ENCODE results near the gene SCGB2B2.

The SCGB2B2 gene

DNA sequence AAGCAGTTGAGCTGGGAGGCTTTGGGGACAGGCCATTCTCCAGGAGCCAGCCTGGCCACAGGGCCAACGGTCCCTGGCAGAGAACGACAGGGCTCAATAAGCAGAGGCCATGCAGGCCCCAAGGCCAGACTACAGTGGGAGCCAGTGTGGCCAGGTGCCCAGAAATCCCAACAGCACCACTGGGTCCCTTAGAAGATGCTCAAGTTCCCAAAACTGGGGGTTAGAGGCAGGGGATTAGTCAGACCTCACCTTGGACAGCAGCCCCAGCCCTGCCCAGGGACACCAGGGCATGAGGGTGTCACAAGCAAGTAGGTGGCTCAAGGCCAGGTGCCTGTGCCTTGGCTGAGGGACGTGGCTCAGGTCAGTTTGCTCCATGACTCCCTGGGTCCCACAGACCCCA lies 12.8 kb downstream of the SCGB2B2 start:
- Histone ChIP-seq H3K9me3 (ENCODE audit: control insufficient read depth in 1 of 2, low read length in 2 of 2) (no peaks in the 10 kb centered on the region), H3K4me1 (ENCODE audit: control insufficient read depth in 1 of 2, insufficient read depth in 2 of 2, low read length in 2 of 2) (no peaks in the 10 kb centered on the region), H3K27me3 (ENCODE audit: control insufficient read depth in 1 of 2, insufficient read depth in 2 of 2, low read length in 2 of 2) (no peaks in the 10 kb centered on the region), H3K36me3 (ENCODE audit: control insufficient read depth in 1 of 2, insufficient read depth in 2 of 2, low read length in 2 of 2) (no peaks in the 10 kb centered on the region), H3K4me3 (ENCODE audit: low read depth in 1 of 2, low read length in 2 of 2) (no peak overlapping the region), H3K27ac (ENCODE audit: low read depth, low read length) (no peak overlapping the region), H3K9ac (ENCODE audit: low read depth in 1 of 2, low read length in 2 of 2) (no peak overlapping the region)

DNA sequence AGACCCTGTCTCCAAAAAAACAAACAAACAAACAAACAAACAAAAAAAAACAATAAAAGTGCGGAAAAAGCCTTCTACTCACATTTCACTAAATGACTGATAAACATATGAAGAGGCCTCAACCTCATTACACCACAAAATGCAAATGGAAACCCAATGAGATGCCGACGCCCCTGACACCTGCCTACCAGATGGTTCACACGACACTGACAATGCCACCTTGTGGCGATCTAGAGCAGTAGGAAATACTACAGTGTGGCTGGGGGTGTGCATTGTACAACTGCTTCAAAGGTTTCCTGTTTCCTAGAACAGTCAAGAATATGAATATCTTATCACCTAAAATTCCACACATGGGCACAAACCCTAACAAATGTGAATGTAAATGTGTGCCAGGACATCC lies 14.0 kb downstream of the SCGB2B2 start:
- H3K4me1 ChIP-seq (ENCODE audit: control insufficient read depth in 1 of 2, insufficient read depth in 2 of 2, low read length in 2 of 2), result no peaks in the 10 kb centered on the region
- H3K4me3 ChIP-seq (ENCODE audit: low read depth in 1 of 2, low read length in 2 of 2), result no peak overlapping the region
- H3K36me3 ChIP-seq (ENCODE audit: control insufficient read depth in 1 of 2, insufficient read depth in 2 of 2, low read length in 2 of 2), result no peaks in the 10 kb centered on the region
- no peaks in the 10 kb centered on the region for H3K27me3 ChIP-seq (ENCODE audit: control insufficient read depth in 1 of 2, insufficient read depth in 2 of 2, low read length in 2 of 2)
- H3K9me3 ChIP-seq (ENCODE audit: control insufficient read depth in 1 of 2, low read length in 2 of 2), result no peaks in the 10 kb centered on the region
- H3K9ac ChIP-seq (ENCODE audit: low read depth in 1 of 2, low read length in 2 of 2), result no peak overlapping the region
- H3K27ac ChIP-seq (ENCODE audit: low read depth, low read length), result no peak overlapping the region

DNA sequence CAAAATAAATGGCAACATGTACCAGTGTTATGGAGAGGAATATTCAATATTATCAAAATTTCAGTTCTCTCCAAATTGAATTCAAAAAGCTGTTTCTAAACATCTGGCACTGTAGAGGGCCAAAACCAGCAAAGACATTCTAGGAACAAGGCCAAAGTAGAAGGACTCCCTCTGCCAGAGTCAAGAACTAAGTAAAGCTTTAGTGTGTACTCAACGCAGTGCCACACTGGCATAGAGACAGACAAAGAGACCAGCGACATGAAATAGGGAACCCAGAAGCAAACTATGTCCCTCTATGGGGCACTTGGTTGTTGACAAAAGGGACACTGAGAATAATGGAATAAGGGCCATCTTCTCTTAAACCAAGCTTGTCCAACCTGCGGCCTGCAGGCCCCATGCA lies 15.6 kb downstream of the SCGB2B2 start:
- Histone ChIP-seq H3K36me3 (ENCODE audit: control insufficient read depth in 1 of 2, insufficient read depth in 2 of 2, low read length in 2 of 2) (no peaks in the 10 kb centered on the region), H3K4me1 (ENCODE audit: control insufficient read depth in 1 of 2, insufficient read depth in 2 of 2, low read length in 2 of 2) (no peaks in the 10 kb centered on the region), H3K4me3 (ENCODE audit: low read depth in 1 of 2, low read length in 2 of 2) (no peak overlapping the region), H3K27me3 (ENCODE audit: control insufficient read depth in 1 of 2, insufficient read depth in 2 of 2, low read length in 2 of 2) (no peaks in the 10 kb centered on the region), H3K27ac (ENCODE audit: low read depth, low read length) (no peak overlapping the region), H3K9ac (ENCODE audit: low read depth in 1 of 2, low read length in 2 of 2) (no peak overlapping the region), H3K9me3 (ENCODE audit: control insufficient read depth in 1 of 2, low read length in 2 of 2) (no peaks in the 10 kb centered on the region)

DNA sequence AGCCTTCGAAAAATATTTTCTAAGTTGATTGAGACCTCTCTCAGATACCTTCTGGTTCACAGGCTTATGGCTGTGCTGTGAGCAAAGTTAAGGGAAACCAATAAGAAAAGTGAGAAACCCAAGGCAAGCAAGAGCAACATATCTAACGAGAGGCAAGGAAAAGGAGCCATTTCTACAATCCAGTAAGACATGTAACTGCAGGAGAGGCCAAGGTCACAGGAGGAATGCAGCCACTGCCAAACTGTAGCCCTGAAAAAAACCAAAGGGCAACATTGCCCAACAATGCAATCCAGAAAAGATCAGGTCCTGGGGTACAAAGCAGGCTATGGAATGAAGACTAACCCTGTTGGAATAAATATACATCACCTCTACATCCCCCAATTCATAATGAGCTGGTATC lies 21.3 kb downstream of the SCGB2B2 start:
- no peak overlapping the region for H3K27ac ChIP-seq (ENCODE audit: low read depth, low read length)
- H3K4me1 ChIP-seq (ENCODE audit: control insufficient read depth in 1 of 2, insufficient read depth in 2 of 2, low read length in 2 of 2), result no peaks in the 10 kb centered on the region
- H3K36me3 ChIP-seq (ENCODE audit: control insufficient read depth in 1 of 2, insufficient read depth in 2 of 2, low read length in 2 of 2), result no peaks in the 10 kb centered on the region
- no peak overlapping the region for H3K9ac ChIP-seq (ENCODE audit: low read depth in 1 of 2, low read length in 2 of 2)
- H3K4me3 ChIP-seq (ENCODE audit: low read depth in 1 of 2, low read length in 2 of 2), result no peak overlapping the region
- H3K27me3 ChIP-seq (ENCODE audit: control insufficient read depth in 1 of 2, insufficient read depth in 2 of 2, low read length in 2 of 2), result no peaks in the 10 kb centered on the region
- H3K9me3 ChIP-seq (ENCODE audit: control insufficient read depth in 1 of 2, low read length in 2 of 2), result peaks cover 3 to 8% of the 10 kb centered on the region in 2 donors

DNA sequence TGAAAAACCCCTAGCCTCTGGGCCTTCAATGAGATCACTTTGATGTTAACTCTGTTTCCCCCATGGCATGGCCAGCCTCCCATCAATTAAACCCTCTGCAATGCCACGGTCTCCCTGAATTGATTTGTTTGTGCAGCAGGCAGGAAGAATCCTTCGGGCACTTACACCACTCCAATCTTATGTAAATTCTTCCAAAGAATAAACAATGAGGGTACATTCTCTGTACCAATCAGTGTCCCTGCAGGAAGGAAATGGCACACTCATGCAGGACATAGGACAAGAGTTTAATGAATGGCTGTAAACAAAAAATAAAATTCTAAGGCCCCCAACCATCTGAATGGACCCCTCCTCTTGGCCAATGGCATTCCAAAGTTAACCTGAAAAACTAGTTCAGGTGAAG lies 22.2 kb downstream of the SCGB2B2 start:
- Histone ChIP-seq H3K36me3 (ENCODE audit: control insufficient read depth in 1 of 2, insufficient read depth in 2 of 2, low read length in 2 of 2) (no peaks in the 10 kb centered on the region), H3K9me3 (ENCODE audit: control insufficient read depth in 1 of 2, low read length in 2 of 2) (peaks cover 3 to 8% of the 10 kb centered on the region in 2 donors), H3K4me3 (ENCODE audit: low read depth in 1 of 2, low read length in 2 of 2) (no peak overlapping the region), H3K27ac (ENCODE audit: low read depth, low read length) (no peak overlapping the region), H3K9ac (ENCODE audit: low read depth in 1 of 2, low read length in 2 of 2) (no peak overlapping the region), H3K4me1 (ENCODE audit: control insufficient read depth in 1 of 2, insufficient read depth in 2 of 2, low read length in 2 of 2) (no peaks in the 10 kb centered on the region), H3K27me3 (ENCODE audit: control insufficient read depth in 1 of 2, insufficient read depth in 2 of 2, low read length in 2 of 2) (no peaks in the 10 kb centered on the region)

DNA sequence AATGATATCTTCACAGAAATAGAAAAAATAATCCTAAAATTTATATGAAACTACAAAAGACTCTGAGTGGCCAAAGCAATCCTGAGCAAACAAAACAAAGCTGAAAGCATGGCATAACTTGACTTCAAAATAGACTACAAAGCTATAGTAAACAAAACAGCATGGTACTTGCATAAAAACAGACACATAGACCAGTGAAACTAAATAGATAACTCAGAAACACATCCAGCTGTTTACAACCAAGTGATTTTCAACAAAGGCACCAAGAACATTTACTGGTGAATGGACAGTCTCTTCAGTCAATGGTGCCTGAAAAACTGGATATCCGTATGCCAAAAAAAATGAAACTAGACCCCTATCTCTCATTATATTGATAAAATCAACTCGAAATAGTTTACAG lies 25.2 kb downstream of the SCGB2B2 start:
- Histone ChIP-seq H3K4me1 (ENCODE audit: control insufficient read depth in 1 of 2, insufficient read depth in 2 of 2, low read length in 2 of 2) (no peaks in the 10 kb centered on the region), H3K27me3 (ENCODE audit: control insufficient read depth in 1 of 2, insufficient read depth in 2 of 2, low read length in 2 of 2) (no peaks in the 10 kb centered on the region), H3K9ac (ENCODE audit: low read depth in 1 of 2, low read length in 2 of 2) (no peak overlapping the region), H3K9me3 (ENCODE audit: control insufficient read depth in 1 of 2, low read length in 2 of 2) (peaks cover 3 to 8% of the 10 kb centered on the region in 2 donors), H3K36me3 (ENCODE audit: control insufficient read depth in 1 of 2, insufficient read depth in 2 of 2, low read length in 2 of 2) (no peaks in the 10 kb centered on the region), H3K27ac (ENCODE audit: low read depth, low read length) (no peak overlapping the region), H3K4me3 (ENCODE audit: low read depth in 1 of 2, low read length in 2 of 2) (no peak overlapping the region)

DNA sequence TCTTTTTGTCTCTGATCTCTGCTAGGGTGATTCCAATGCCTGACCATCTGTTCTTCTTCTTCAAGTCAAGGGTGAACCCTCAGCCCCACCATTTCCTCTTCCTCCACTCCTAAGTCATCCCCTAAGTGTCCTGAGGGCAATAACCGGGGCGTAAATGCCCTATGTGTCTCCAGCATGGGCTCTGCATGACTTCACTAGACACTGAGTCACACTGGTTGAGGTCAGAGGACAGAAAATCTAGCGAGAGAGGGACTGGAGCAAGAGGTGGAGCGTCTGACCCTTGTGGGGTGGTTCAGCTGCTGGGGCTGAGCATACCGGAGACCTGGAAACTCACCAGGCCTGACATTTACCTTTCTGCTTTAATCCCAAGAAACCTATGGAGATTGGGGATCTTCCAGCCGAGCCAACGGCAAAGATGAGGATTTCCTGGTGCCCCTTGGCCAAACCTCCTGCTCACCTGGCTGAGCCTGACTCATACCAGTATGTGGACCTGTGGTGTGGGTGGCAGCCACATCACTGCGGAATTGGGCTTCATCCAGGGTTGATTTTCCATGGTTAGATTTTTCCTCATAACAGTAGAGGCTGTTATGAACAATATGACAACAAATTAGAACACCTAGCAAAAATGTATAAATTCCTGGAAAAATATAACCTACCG lies 26.9 kb downstream of the SCGB2B2 start:
- no peaks in the 10 kb centered on the region for H3K4me1 ChIP-seq (ENCODE audit: control insufficient read depth in 1 of 2, insufficient read depth in 2 of 2, low read length in 2 of 2)
- no peaks in the 10 kb centered on the region for H3K27me3 ChIP-seq (ENCODE audit: control insufficient read depth in 1 of 2, insufficient read depth in 2 of 2, low read length in 2 of 2)
- H3K4me3 ChIP-seq (ENCODE audit: low read depth in 1 of 2, low read length in 2 of 2), result no peak overlapping the region
- H3K36me3 ChIP-seq (ENCODE audit: control insufficient read depth in 1 of 2, insufficient read depth in 2 of 2, low read length in 2 of 2), result no peaks in the 10 kb centered on the region
- no peak overlapping the region for H3K9ac ChIP-seq (ENCODE audit: low read depth in 1 of 2, low read length in 2 of 2)
- peaks cover 3 to 8% of the 10 kb centered on the region in 2 donors for H3K9me3 ChIP-seq (ENCODE audit: control insufficient read depth in 1 of 2, low read length in 2 of 2)
- no peak overlapping the region for H3K27ac ChIP-seq (ENCODE audit: low read depth, low read length)

DNA sequence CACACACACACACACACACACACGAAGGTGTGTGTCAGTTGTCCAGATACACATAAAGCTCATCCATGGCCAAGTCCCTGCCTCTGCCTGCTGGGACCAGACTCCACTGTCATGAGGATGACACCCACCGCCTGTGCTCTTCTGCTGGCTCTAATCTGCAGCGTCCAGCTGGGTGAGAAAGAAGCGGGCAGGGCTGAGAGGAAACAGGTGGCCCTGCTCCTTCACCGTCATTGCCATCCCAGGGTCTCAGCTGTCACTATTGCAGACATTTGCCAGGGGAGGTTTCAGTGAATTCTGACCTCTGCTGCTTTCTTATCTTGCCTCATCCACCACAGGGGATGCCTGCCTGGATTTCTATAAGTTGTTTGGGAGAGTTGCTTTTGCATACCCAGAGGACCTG lies 31.4 kb downstream of the SCGB2B2 start:
- Histone ChIP-seq H3K9ac (ENCODE audit: low read depth in 1 of 2, low read length in 2 of 2) (no peak overlapping the region), H3K9me3 (ENCODE audit: control insufficient read depth in 1 of 2, low read length in 2 of 2) (no peaks in the 10 kb centered on the region), H3K4me3 (ENCODE audit: low read depth in 1 of 2, low read length in 2 of 2) (no peak overlapping the region), H3K27ac (ENCODE audit: low read depth, low read length) (no peak overlapping the region), H3K36me3 (ENCODE audit: control insufficient read depth in 1 of 2, insufficient read depth in 2 of 2, low read length in 2 of 2) (no peaks in the 10 kb centered on the region), H3K4me1 (ENCODE audit: control insufficient read depth in 1 of 2, insufficient read depth in 2 of 2, low read length in 2 of 2) (no peaks in the 10 kb centered on the region), H3K27me3 (ENCODE audit: control insufficient read depth in 1 of 2, insufficient read depth in 2 of 2, low read length in 2 of 2) (no peaks in the 10 kb centered on the region)

DNA sequence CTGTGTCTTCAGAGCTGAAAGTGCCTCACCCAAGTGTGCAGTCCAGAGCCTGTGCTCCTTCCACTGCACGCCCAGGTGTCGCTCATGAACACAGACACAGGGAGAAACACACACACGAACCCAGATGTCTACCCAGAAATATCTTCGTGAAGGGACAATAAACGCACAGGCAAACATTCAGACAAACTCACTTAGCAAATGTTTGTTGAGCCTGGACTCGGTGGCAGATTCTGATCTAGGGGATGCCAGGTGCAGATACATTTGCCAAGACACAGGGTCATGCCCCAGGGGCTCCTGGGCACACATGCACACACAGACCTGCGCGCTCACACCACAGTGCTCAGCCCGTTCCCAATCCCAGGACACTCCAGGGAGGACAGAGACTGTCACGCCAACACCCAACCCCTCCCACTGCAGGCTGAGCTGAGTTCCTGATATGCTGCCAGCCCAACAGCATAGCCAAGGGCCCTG lies 31.9 kb downstream of the SCGB2B2 start:
- Histone ChIP-seq H3K9me3 (ENCODE audit: control insufficient read depth in 1 of 2, low read length in 2 of 2) (no peaks in the 10 kb centered on the region), H3K27me3 (ENCODE audit: control insufficient read depth in 1 of 2, insufficient read depth in 2 of 2, low read length in 2 of 2) (no peaks in the 10 kb centered on the region), H3K9ac (ENCODE audit: low read depth in 1 of 2, low read length in 2 of 2) (no peak overlapping the region), H3K27ac (ENCODE audit: low read depth, low read length) (no peak overlapping the region), H3K36me3 (ENCODE audit: control insufficient read depth in 1 of 2, insufficient read depth in 2 of 2, low read length in 2 of 2) (no peaks in the 10 kb centered on the region), H3K4me1 (ENCODE audit: control insufficient read depth in 1 of 2, insufficient read depth in 2 of 2, low read length in 2 of 2) (no peaks in the 10 kb centered on the region), H3K4me3 (ENCODE audit: low read depth in 1 of 2, low read length in 2 of 2) (no peak overlapping the region)

DNA sequence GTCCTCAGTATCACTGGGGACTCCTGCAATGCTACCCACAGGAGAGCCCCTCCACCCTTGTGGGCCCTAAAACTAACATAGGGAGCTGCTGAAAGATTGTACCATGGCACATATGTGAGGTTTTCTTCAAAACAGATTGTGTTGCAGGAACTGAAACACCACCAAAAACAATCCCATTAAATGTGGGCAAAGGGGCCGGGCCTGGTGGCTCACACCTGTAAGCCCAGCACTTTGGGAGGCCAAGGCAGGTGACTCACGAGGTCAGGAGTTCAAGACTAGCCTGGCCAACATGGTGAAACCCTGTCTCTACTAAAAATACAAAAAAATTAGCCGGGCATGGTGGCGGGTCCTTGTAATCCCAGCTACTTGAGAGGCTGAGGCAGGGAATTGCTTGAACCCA lies 34.7 kb downstream of the SCGB2B2 start:
- Histone ChIP-seq H3K36me3 (ENCODE audit: control insufficient read depth in 1 of 2, insufficient read depth in 2 of 2, low read length in 2 of 2) (no peaks in the 10 kb centered on the region), H3K27ac (ENCODE audit: low read depth, low read length) (no peak overlapping the region), H3K27me3 (ENCODE audit: control insufficient read depth in 1 of 2, insufficient read depth in 2 of 2, low read length in 2 of 2) (no peaks in the 10 kb centered on the region), H3K4me3 (ENCODE audit: low read depth in 1 of 2, low read length in 2 of 2) (no peak overlapping the region), H3K9me3 (ENCODE audit: control insufficient read depth in 1 of 2, low read length in 2 of 2) (no peaks in the 10 kb centered on the region), H3K4me1 (ENCODE audit: control insufficient read depth in 1 of 2, insufficient read depth in 2 of 2, low read length in 2 of 2) (no peaks in the 10 kb centered on the region), H3K9ac (ENCODE audit: low read depth in 1 of 2, low read length in 2 of 2) (no peak overlapping the region)
